GM12878 (cell line): ENCODE results near the gene ZMYM3.

Source experiments
- BRCA1 ChIP-seq: IDR thresholded peaks from 2 replicates; pipeline ENCODE4 v1.6.1; 2011; ENCODE audit warnings: low read depth, low read length, improper control_type of control experiment
- CBFB ChIP-seq: IDR thresholded peaks from 2 replicates; pipeline ENCODE4 v1.6.1; 2016; ENCODE audit warnings: antibody characterized with exemption, low read depth
- KDM1A ChIP-seq: fragments of 200-600 bp; sonication (generic); IDR thresholded peaks from 2 replicates; pipeline ENCODE4 v1.6.1; 2016; ENCODE audit warnings: borderline replicate concordance
- SP1 ChIP-seq: IDR thresholded peaks from one replicate; pipeline ENCODE4 v1.6.1; 2011; ENCODE audit warnings: low read depth, low read length
- TF ChIP-seq, protein P1 (sequence below): IDR thresholded peaks from 2 replicates; pipeline ENCODE4 v1.6.1; 2012; ENCODE audit warnings: low read depth, low read length, improper control_type of control experiment
- TF ChIP-seq, protein P2 (sequence below), 3 experiments: IDR thresholded peaks in 2 of 3; conservative IDR thresholded peaks in 1 of 3; 2 replicates each; pipeline ENCODE4 v1.5.1; 2011; ENCODE audit warnings: low read depth in 3 of 3, low read length in 3 of 3, mild to moderate bottlenecking in 3 of 3, control low read depth in 2 of 3, moderate library complexity in 2 of 3, inconsistent platforms in 1 of 3, mixed read lengths in 1 of 3; ENCODE audit not compliant: control insufficient read depth in 2 of 3, insufficient read depth in 1 of 3; ENCODE audit errors: extremely low read depth in 1 of 3
- TF ChIP-seq, protein P3 (sequence below): IDR thresholded peaks from 2 replicates; pipeline ENCODE4 v1.6.1; 2012; ENCODE audit warnings: mild to moderate bottlenecking, low read depth, low read length

DNA sequence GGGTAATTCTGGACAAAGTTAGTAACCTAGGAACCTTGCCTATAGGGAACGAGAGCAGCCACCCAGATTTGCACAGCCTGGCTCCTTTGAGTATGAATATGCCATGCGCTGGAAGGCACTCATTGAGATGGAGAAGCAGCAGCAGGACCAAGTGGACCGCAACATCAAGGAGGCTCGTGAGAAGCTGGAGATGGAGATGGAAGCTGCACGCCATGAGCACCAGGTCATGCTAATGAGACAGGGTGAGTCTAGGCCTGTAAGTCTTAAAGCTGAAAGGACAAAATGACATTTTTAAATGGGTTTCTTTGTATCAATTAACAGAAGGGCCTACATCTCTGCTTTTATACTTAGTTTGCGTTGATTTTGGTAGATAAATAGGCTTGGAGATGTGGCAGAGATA lies 42.9 kb upstream of the ZMYM3 start:
- TF ChIP-seq SP1 = no peak
- TF ChIP-seq BRCA1 = no peak
- TF ChIP-seq, protein P1, sequence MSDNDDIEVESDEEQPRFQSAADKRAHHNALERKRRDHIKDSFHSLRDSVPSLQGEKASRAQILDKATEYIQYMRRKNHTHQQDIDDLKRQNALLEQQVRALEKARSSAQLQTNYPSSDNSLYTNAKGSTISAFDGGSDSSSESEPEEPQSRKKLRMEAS = no peak
- TF ChIP-seq, protein P2, sequence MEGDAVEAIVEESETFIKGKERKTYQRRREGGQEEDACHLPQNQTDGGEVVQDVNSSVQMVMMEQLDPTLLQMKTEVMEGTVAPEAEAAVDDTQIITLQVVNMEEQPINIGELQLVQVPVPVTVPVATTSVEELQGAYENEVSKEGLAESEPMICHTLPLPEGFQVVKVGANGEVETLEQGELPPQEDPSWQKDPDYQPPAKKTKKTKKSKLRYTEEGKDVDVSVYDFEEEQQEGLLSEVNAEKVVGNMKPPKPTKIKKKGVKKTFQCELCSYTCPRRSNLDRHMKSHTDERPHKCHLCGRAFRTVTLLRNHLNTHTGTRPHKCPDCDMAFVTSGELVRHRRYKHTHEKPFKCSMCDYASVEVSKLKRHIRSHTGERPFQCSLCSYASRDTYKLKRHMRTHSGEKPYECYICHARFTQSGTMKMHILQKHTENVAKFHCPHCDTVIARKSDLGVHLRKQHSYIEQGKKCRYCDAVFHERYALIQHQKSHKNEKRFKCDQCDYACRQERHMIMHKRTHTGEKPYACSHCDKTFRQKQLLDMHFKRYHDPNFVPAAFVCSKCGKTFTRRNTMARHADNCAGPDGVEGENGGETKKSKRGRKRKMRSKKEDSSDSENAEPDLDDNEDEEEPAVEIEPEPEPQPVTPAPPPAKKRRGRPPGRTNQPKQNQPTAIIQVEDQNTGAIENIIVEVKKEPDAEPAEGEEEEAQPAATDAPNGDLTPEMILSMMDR (IDR thresholded peaks at IDR 0.05 in 2 of 3, conservative IDR thresholded peaks at IDR 0.05 in 1 of 3; ENCODE audit: control insufficient read depth in 2 of 3, extremely low read depth in 1 of 3, insufficient read depth in 1 of 3, low read depth in 3 of 3, low read length in 3 of 3) = no peak
- TF ChIP-seq CBFB = no peak
- TF ChIP-seq, protein P3, sequence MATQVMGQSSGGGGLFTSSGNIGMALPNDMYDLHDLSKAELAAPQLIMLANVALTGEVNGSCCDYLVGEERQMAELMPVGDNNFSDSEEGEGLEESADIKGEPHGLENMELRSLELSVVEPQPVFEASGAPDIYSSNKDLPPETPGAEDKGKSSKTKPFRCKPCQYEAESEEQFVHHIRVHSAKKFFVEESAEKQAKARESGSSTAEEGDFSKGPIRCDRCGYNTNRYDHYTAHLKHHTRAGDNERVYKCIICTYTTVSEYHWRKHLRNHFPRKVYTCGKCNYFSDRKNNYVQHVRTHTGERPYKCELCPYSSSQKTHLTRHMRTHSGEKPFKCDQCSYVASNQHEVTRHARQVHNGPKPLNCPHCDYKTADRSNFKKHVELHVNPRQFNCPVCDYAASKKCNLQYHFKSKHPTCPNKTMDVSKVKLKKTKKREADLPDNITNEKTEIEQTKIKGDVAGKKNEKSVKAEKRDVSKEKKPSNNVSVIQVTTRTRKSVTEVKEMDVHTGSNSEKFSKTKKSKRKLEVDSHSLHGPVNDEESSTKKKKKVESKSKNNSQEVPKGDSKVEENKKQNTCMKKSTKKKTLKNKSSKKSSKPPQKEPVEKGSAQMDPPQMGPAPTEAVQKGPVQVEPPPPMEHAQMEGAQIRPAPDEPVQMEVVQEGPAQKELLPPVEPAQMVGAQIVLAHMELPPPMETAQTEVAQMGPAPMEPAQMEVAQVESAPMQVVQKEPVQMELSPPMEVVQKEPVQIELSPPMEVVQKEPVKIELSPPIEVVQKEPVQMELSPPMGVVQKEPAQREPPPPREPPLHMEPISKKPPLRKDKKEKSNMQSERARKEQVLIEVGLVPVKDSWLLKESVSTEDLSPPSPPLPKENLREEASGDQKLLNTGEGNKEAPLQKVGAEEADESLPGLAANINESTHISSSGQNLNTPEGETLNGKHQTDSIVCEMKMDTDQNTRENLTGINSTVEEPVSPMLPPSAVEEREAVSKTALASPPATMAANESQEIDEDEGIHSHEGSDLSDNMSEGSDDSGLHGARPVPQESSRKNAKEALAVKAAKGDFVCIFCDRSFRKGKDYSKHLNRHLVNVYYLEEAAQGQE = no peak
- TF ChIP-seq KDM1A = no peak
